Measurements from ENCODE around the gene DNAJC4.
"Not testable (repeated sequence)": the region's sequence is repeated elsewhere in the genome, so short reads cannot be mapped to it uniquely, and the experiment has no call there.

The DNAJC4 gene

DNA sequence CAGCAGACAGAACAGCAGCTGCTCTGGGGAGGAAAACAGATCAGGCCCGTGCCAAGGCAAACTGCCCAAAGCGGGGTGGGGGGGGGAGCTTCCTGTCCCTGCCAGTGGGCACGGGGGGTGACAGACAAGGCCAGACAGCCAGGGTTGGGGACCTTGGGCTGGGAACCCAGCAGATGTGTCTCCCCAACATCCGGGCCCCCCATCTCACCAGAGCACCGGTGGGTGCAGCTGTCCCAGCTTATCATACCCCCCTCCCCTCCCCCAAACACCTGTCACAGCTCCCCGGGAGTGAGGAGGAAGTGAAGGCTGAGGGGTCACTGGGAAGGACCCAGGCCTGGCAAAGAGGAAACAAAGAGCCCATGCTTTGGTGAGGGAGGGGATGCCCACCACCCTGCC is 15.1 kb downstream of the DNAJC4 start:
- Histone ChIP-seq H3K9me3 (ENCODE audit: insufficient read depth, low read depth, low read length) (no peaks in the 10 kb centered on the region), H3K36me3 (ENCODE audit: insufficient read depth, low read length) (peaks cover 11% of the 10 kb centered on the region; the same call in 1 of the 2 replicates), H3K9ac (ENCODE audit: low read depth, low read length, poor library complexity, severe bottlenecking) (peak overlapping the region; percentile 88), H2AFZ (ENCODE audit: low read length) (no peak overlapping the region), H3K4me2 (ENCODE audit: low read depth, low read length, poor library complexity, severe bottlenecking) (peak overlapping the region; percentile 84), H3K27me3 (ENCODE audit: insufficient read depth, low read length, poor library complexity, severe bottlenecking) (no peaks in the 10 kb centered on the region), H3K79me2 (ENCODE audit: insufficient read depth, low read length) (peaks cover 48% of the 10 kb centered on the region), H3K4me3 (ENCODE audit: low read length, poor library complexity, severe bottlenecking) (peak overlapping the region; percentile 96), H3F3A (ENCODE audit: low read depth) (peaks cover 6% of the 10 kb centered on the region; the same call in 1 of the 2 replicates), H3K4me1 (ENCODE audit: insufficient read depth, low read length, poor library complexity, severe bottlenecking) (peaks cover 42% of the 10 kb centered on the region), H4K20me1 (ENCODE audit: insufficient read depth, low read length, poor library complexity, severe bottlenecking) (peaks cover 31% of the 10 kb centered on the region), H3K9me2 (replicated peaks; ENCODE audit: low read depth, low read length) (no peaks in the 10 kb centered on the region)
- no peak for TF ChIP-seq CTCF (conservative IDR thresholded peaks at IDR 0.05; ENCODE audit: low read length)

DNA sequence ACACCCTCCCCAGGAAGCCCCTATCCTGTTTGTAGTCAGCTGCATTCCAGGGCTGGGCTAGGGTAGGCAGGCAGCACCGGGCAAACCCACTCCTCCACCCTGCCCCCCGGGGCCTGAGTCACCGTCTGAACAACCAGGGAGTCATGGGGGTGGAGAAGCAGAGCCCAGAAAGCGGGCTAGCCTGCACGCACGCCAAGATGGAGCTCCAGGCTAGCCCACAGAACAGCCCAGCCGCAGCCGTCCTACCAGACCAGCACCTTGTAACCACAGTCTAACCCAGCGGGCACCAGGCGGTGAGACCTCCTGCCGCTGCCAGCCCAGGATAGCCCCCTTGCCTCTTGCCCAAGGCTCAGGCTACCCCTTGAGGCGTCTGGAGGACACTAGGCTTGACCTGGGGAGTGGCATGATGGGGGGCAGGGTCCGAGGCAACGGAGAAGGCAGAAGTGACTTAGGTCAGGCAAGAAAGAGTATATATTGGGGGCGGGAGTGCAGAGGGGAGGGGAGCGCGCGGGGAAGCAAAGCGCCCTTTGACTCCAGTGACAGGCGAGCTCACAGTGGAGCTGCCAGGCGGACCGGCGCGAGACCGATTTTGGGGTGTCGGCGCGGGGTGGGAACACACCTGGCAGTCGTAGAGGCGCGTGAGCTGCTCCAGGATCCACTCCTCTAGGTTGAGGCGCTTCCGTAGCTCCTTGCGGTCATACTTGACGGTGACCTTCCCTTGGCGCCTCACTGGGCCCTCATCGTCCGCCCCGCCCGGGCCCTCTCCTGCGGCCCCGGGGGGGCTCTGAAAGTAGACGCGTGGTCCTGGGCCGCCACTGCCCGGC is 15.7 kb downstream of the DNAJC4 start:
- Histone ChIP-seq H2AFZ (ENCODE audit: low read length) (peak overlapping the region; percentile 32; the same call in 1 of the 2 replicates), H3K9ac (ENCODE audit: low read depth, low read length, poor library complexity, severe bottlenecking) (peak overlapping the region; percentile 88), H4K20me1 (ENCODE audit: insufficient read depth, low read length, poor library complexity, severe bottlenecking) (peaks cover 31% of the 10 kb centered on the region), H3K36me3 (ENCODE audit: insufficient read depth, low read length) (peaks cover 11% of the 10 kb centered on the region; the same call in 1 of the 2 replicates), H3K79me2 (ENCODE audit: insufficient read depth, low read length) (peaks cover 48% of the 10 kb centered on the region), H3K9me2 (replicated peaks; ENCODE audit: low read depth, low read length) (no peaks in the 10 kb centered on the region), H3K27me3 (ENCODE audit: insufficient read depth, low read length, poor library complexity, severe bottlenecking) (no peaks in the 10 kb centered on the region), H3K9me3 (ENCODE audit: insufficient read depth, low read depth, low read length) (no peaks in the 10 kb centered on the region), H3F3A (ENCODE audit: low read depth) (peaks cover 3% of the 10 kb centered on the region; the same call in 1 of the 2 replicates), H3K4me3 (ENCODE audit: low read length, poor library complexity, severe bottlenecking) (peak overlapping the region; percentile 96), H3K4me1 (ENCODE audit: insufficient read depth, low read length, poor library complexity, severe bottlenecking) (peaks cover 44% of the 10 kb centered on the region), H3K4me2 (ENCODE audit: low read depth, low read length, poor library complexity, severe bottlenecking) (peak overlapping the region; percentile 84)
- no peak for TF ChIP-seq EZH2phosphoT487 (IDR thresholded peaks at IDR 0.05; ENCODE audit: borderline replicate concordance)
- no peak for TF ChIP-seq CTCF (conservative IDR thresholded peaks at IDR 0.05; ENCODE audit: low read length)

- not testable (repeated sequence) for H3K4me2 ChIP-seq (ENCODE audit: low read depth, low read length, poor library complexity, severe bottlenecking); H3K9me2 ChIP-seq (replicated peaks; ENCODE audit: low read depth, low read length); H3K27me3 ChIP-seq (ENCODE audit: insufficient read depth, low read length, poor library complexity, severe bottlenecking); H3F3A ChIP-seq (ENCODE audit: low read depth); H3K9me3 ChIP-seq (ENCODE audit: insufficient read depth, low read depth, low read length); H2AFZ ChIP-seq (ENCODE audit: low read length)
- H3K4me1 ChIP-seq (ENCODE audit: insufficient read depth, low read length, poor library complexity, severe bottlenecking) = peaks cover 44% of the 10 kb centered on the region
- H3K36me3 ChIP-seq (ENCODE audit: insufficient read depth, low read length) = peaks cover 11% of the 10 kb centered on the region; the same call in 1 of the 2 replicates
- H3K9ac ChIP-seq (ENCODE audit: low read depth, low read length, poor library complexity, severe bottlenecking) = peak overlapping the region; percentile 88
- H3K79me2 ChIP-seq (ENCODE audit: insufficient read depth, low read length) = peaks cover 48% of the 10 kb centered on the region
- H4K20me1 ChIP-seq (ENCODE audit: insufficient read depth, low read length, poor library complexity, severe bottlenecking) = peaks cover 31% of the 10 kb centered on the region
- H3K4me3 ChIP-seq (ENCODE audit: low read length, poor library complexity, severe bottlenecking) = peak overlapping the region; percentile 96
Observed at GRCh38 chr11:64246621-64246870, 16.2 kb downstream of the DNAJC4 start.
